Posterior vena cava (tissue), 2 donors: ENCODE measurements around the gene ALDH18A1. TPM values are rescaled to one million over a fixed set of nuclear protein-coding genes. Genes with fewer than 3 reads are reported as not detected.
"Not testable (repeated sequence)": the region's sequence is repeated elsewhere in the genome, so short reads cannot be mapped to it uniquely, and the experiment has no call there.

ENCODE experiments used
- DNase-seq: peaks from one replicate; pipeline ENCODE4 v3.0.0-alpha.2; 2020; ENCODE audit warnings: low spot score
- intact Hi-C, 2 donors: fragments of 100-400 bp; cut with DNase I; formaldehyde crosslinking; loops; one replicate each; pipeline versions ENCODE4 v1.14.1 to v1.14.2; 2022 to 2023
- long read RNA-seq, 2 donors: library from polyadenylated mRNA; unstranded; transcript quantifications; one replicate each; pipeline ENCODE4 v2.0.0, GENCODE V29; 2020 to 2021
- total RNA-seq, 2 donors: library from RNA; stranded (reverse); fragmentation: NEBNext Ultra II Directional; extraction: Animal tissue kit (Norgen Biotek cat#: 25700); gene quantifications; one replicate each; pipeline ENCODE4 v1.2.1, GENCODE V29; 2021
- donor health status: DM: yes; HTN: yes; CAD: no.
- donor health status: DM: yes; HTN: yes; CAD: no.

The ALDH18A1 gene
- total RNA-seq: 10 to 100 TPM; 36.6 to 43.9 TPM
- long read RNA-seq, donor 1, transcript ALDH18A1-202 (18 exons, 3,359 nt): major isoform, 5 of 20 reads
- long read RNA-seq, donor 1, partial matches to known transcripts: 8 of 20 reads
- long read RNA-seq, donor 1, other reads (novel, unspliced or antisense): 6 of 20 reads
- long read RNA-seq, donor 2, transcript ALDH18A1-202 (18 exons, 3,359 nt): major isoform, 27 of 52 reads
- long read RNA-seq, donor 2, partial matches to known transcripts: 10 of 52 reads
- long read RNA-seq, donor 2, other reads (novel, unspliced or antisense): 13 of 52 reads

- DNase-seq: peak; percentile 98
- intact Hi-C loops: no loop called here
Observed at GRCh38 chr10:95656291-95657164, at the start of gene ALDH18A1. TSS of gene ALDH18A1 (minus strand) at chr10:95656711. CDS start at chr10:95653377, 3,334 bp downstream.

- intact Hi-C loops: loop anchor here in 1 of 2 donors (10.0 kb wide), 1 partner anchor 166 kb away; no protein-coding TSS in a partner anchor
- no peak for DNase-seq
Observed at GRCh38 chr10:95698415-95698814, 41.9 kb upstream of the ALDH18A1 start.

GRCh38 chr10:95697429-95697828, 40.9 kb upstream of the ALDH18A1 start:
- intact Hi-C loops: loop anchor here in 1 of 2 donors (10.0 kb wide), 1 partner anchor 167 kb away; no protein-coding TSS in a partner anchor
- DNase-seq: no peak

- intact Hi-C loops: loop anchor here (5.0 to 10.0 kb wide), 2 partner anchors 148 to 170 kb away; no protein-coding TSS in a partner anchor
- DNase-seq: no peak
Observed at GRCh38 chr10:95694665-95695064, 38.2 kb upstream of the ALDH18A1 start.

- intact Hi-C loops: loop anchor here (5.0 to 10.0 kb wide), 2 partner anchors 148 to 171 kb away; no protein-coding TSS in a partner anchor
- peak; percentile 98 for DNase-seq
Observed at GRCh38 chr10:95693668-95694534, 37.4 kb upstream of the ALDH18A1 start, which contains the start of gene TCTN3. TSS of gene TCTN3 (minus strand) at chr10:95693927. CDS start at chr10:95693899, 28 bp downstream.

- intact Hi-C loops: loop anchor here (5.0 to 10.0 kb wide), 2 partner anchors 149 to 172 kb away; no protein-coding TSS in a partner anchor
- DNase-seq: no peak
Observed at GRCh38 chr10:95693071-95693667, 36.7 kb upstream of the ALDH18A1 start.

GRCh38 chr10:95691281-95691680, 34.8 kb upstream of the ALDH18A1 start:
- intact Hi-C loops: loop anchor here (5.0 to 10.0 kb wide), 2 partner anchors 151 to 174 kb away; no protein-coding TSS in a partner anchor
- DNase-seq: no peak

GRCh38 chr10:95688648-95689047, 32.1 kb upstream of the ALDH18A1 start:
- intact Hi-C loops: no loop called here

GRCh38 chr10:95683966-95684365, 27.5 kb upstream of the ALDH18A1 start:
- intact Hi-C loops: no loop called here
- no peak for DNase-seq

More at GRCh38 chr10:95688648-95689047, 32.1 kb upstream of the ALDH18A1 start:
- DNase-seq: no peak

- no peak for DNase-seq
- intact Hi-C loops: no loop called here
Observed at GRCh38 chr10:95675403-95676116, 19.0 kb upstream of the ALDH18A1 start.

GRCh38 chr10:95674643-95675042, 18.1 kb upstream of the ALDH18A1 start:
- DNase-seq: no peak
- intact Hi-C loops: no loop called here

- intact Hi-C loops, DNase-seq: not testable (repeated sequence)
Observed at GRCh38 chr10:95672641-95673040, 16.1 kb upstream of the ALDH18A1 start.

GRCh38 chr10:95664543-95664942, 8.0 kb upstream of the ALDH18A1 start:
- intact Hi-C loops: no loop called here
- DNase-seq: no peak

GRCh38 chr10:95663496-95663895, 7.0 kb upstream of the ALDH18A1 start:
- DNase-seq: no peak
- intact Hi-C loops: no loop called here

- DNase-seq: no peak
- intact Hi-C loops: no loop called here
Observed at GRCh38 chr10:95661818-95662217, 5.3 kb upstream of the ALDH18A1 start.

- no peak for DNase-seq
- intact Hi-C loops: no loop called here
Observed at GRCh38 chr10:95660283-95660682, 3.8 kb upstream of the ALDH18A1 start.

GRCh38 chr10:95657250-95657649, 739 bp upstream of the ALDH18A1 start:
- no peak for DNase-seq
- intact Hi-C loops: no loop called here
